H4 (cell line): ENCODE results near the gene CCDC12. TPM values are rescaled to one million over a fixed set of nuclear protein-coding genes. Genes with fewer than 3 reads are reported as not detected.

Source experiments
- DNase-seq: peaks from one replicate; pipeline ENCODE4 v3.0.0-alpha.2; 2015; ENCODE audit warnings: low spot score
- total RNA-seq: library from RNA; depleted of rRNA; stranded (reverse); fragments of >200 nt; shearing (Covaris generic); gene quantifications from 2 replicates; pipeline ENCODE4 v1.2.3, GENCODE V29; 2014

CCDC12 gene
- total RNA-seq, 1 experiment from 2014 or later: 15.1 TPM

DNA sequence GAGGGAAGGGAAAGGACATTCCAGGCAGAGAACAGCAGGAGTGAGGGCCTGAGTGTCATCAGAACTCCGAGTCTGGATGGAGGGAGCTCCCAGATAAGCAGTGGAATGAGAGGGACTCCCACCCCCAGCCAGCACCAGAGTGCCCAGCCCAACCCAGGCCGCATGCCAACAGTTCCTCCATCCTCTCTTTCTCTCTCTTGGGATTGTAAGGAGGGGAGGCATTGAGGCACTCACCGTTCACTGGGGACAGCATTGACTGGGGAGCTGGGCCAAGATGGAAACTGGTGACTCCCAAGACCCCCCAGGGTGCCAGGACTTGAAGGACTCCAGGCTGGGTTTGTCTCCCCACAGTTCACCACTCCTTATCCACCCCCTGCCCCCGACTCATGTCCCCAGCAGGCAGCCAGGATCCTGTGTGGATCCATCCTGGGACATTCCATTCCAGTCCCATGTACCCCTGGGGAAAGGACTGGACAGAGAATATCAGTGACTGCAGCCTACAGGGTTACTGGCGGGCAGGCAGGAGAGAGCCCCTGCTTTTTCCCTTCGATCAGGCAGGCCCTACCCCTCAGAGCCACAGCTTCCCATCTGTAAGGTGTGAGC is 83.3 kb downstream of the CCDC12 start:
- no peak for DNase-seq

DNA sequence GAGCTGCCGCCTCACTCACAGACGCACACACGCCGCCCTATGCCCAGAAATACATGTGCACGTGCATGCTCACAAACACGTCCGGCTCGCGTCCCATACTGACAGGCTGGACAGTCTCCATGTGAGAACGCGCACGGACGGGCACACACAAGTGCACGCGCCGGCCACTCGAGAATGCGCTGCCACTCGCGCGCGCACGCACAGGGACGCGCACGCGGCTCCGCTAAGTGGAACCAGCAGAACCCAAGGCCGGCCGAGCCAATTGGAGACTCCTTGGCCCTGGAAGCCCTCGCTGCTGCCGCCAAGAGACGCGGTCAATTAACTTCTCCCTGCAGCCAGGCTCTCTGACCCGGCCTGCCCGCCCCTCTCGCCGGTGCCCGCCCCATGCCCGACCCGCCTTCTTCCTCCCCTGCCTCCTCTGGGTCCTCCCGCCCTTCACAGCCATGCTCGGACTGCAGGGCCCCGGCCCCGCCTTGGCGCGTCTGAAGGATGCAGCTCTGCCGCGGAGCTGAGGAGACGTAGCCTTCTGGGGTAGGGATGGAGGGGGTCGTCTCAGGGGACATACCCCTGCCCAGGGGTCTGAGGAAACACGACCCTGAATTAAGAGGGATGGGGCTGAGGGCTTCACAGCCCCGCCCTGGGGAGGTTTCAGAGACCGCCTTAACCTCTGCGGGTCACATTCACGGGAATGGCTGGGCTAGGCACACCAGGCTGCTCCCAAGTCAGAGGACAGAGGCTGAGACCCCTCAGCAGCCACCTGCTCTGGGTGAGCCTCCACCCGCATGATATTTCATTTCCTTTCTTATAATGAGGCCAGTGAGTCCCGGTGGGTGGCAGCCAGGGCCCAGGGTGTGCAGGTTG is 84.0 kb downstream of the CCDC12 start:
- DNase-seq: no peak

DNA sequence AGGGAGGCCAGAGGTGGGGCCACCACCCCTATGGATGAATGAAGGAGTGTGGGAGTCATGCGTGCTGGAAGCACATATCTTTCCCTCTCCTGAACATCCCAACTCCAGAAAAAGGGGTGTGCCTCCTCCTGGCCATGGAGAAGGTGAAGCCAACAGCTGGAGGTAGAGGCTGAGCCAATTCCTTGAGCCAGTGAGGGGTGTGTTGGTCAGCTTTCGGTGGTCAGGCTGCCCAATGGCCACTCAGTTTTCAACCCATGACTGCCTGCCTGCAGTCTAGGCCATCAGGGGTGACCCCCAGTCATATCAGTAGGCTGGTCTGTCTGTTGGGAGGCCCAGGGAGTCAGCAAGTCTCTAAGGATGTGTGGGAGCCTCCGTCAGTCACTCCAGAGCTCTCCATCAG is 85.4 kb downstream of the CCDC12 start:
- DNase-seq: no peak

DNA sequence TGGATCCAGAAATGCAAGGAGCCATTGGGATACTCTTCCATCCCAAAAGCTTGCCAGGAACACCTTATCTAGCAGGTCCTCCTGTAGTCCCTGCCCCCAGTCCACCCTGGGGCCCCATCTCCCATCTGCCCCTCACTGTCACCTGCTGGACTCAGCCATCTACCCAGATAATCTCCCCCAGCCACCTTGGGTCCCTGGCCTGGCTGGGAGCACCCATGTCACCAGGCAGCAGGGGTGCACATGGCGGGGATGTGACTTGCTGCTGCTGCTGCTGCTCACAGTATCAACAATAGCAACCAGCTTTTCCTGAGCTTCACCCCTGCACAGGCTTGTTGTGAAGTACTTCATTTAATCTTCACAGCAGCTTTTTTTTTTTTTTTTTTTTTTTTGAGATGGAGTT is 86.4 kb downstream of the CCDC12 start:
- DNase-seq: no peak

DNA sequence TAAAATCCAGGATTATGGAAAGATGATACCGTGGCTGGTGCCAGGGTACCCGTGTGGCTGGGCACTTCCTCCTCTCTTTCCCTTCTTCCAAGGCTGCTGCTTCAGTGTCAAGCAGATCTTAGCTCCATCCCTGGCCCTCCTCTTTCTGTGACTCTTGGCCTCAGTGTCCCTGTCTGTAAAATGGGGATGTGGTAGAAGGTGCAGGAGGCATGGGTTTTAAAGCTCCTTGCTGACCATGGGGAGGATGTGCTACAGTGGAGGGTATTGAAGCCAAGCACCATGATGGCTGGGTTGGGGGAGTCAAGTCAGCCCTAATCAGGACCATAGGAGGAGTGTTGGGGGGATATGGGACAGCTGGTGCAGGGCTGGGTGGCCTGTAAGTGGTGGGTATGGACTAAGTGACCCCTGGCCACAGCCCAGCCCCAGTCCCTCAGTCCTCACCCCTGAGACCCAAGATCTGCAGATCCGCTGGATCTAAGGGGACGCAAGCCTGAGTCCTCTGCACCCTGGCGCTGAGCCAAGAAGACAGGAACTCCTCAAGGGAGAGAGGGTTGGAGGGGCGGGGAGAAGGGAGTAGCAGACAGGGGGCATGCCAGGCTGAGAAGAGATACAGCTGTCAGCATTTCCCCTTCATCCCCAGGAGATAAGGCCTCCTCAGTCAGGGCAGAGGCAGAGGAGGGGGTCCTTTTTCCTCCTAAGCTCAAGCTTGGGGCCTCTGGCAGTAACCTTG is 87.0 kb downstream of the CCDC12 start:
- no peak for DNase-seq

DNA sequence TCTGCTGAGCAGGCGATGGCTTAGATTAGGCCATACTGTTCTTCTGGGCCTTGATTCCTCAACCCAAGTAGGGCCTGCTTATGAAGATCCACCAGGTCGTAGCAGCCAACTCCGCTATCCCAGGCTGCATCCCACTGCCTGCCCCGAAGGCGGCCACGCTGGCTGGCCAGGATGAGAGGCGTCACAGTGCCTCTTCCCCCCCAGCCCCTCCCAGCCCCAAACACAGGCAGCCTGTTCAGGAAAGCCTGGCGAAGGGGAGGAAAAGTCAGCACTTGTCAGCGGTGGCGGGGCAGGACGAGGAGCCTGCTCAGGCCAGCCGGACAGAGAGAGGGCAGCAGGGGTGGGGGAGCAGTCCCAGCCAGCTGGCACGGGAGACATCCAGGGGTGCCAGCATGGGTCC is 87.8 kb downstream of the CCDC12 start:
- no peak for DNase-seq

DNA sequence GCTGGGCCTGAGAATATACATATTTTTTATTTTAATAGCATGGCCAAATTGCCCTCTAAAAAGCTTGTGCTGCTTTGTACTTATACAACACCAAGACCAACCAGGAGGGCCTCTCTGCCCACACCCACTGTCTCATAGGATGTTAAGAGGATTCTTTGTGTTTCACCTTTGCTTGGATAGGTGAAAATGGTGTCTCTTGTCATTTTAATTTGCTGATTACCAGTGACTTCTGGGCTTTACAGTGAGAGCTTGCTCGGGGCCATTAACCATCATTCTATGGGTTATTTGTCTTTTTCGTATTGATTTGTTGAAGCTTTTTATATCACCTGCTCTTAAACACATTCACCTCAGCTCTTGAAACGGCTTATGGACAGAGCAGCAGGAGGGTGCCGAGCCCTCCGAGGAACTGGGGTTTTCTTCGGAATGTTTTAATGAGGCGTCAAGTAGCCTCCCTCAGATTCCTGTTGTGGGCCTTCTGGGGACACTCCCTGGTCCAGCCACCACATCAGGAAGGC is 88.5 kb downstream of the CCDC12 start:
- DNase-seq: no peak

DNA sequence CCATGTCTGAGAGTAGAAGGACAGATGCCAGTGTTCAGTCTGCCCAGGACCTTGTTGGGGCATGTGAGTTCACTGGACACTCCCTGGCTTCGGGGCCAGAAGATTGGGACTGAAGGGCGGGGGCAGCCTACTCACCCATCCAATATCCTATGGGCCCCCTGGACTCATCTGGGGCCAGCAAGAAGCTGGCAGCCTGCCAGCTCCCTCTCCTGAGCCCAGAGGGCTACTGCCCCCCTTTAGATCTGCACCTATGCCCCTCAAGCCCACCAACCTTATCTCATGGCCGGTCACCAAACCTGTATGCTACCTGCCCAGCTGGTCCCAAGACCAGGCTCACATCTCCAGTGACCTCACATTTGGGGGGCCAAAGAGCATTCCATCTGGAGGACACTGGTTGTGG is 90.9 kb downstream of the CCDC12 start:
- DNase-seq: no peak

DNA sequence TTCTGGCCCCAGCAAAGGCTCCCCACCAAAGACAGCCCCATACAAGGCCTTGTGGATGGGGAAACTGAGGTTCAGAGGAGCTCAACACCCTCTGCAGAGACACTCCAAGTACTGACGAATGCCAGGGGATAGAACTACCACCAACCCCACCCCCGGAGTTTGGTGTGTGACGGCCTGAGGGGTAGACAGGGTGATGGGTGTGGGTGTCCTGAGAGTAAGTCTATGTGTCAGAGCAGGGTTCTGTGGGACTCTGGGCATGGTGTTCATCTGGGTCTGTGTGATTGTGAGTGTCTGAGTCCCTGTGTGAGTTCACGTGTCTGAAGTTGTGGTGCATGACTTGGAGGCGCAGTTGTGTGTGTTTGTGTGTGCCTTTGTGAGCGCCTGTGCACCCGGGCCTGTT is 91.6 kb downstream of the CCDC12 start:
- DNase-seq: no peak

DNA sequence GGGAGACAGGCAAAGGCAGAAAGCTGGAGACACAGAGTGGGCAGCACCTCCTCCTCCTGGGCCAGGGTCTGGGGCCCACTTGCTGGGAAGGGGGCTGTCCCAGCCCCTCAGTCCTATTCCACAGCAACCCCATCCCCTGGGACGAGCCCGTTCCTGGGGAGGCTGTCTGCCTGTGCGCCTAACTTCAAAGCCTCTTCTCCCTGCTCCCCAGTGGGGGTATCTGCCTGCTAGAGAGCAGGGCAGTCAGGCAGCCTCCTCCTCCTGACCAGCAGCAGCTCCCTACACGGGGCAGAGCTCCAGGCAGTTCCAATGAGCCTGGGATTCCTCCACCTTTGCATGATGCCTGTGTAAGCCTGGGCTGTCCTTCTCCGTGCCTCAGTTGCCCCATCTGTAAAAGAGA is 92.1 kb downstream of the CCDC12 start:
- DNase-seq: no peak

DNA sequence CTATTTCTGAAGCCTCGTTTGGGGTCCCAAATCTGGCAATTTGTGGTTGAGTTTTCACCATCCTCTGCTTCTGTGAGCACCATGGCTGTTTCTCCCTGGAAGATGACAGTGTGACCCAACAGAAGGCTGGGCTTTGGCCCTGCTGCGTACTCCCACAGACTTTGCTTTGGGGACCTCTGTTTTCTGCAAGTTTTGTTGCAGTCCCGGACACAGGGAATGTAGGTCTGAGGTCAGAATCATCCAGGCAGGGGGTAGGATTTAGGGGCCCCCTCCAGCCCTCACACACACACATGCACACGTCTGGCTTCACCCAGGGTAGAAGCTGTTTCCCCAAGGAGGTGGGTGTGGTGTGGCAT is 92.7 kb downstream of the CCDC12 start:
- DNase-seq: no peak

DNA sequence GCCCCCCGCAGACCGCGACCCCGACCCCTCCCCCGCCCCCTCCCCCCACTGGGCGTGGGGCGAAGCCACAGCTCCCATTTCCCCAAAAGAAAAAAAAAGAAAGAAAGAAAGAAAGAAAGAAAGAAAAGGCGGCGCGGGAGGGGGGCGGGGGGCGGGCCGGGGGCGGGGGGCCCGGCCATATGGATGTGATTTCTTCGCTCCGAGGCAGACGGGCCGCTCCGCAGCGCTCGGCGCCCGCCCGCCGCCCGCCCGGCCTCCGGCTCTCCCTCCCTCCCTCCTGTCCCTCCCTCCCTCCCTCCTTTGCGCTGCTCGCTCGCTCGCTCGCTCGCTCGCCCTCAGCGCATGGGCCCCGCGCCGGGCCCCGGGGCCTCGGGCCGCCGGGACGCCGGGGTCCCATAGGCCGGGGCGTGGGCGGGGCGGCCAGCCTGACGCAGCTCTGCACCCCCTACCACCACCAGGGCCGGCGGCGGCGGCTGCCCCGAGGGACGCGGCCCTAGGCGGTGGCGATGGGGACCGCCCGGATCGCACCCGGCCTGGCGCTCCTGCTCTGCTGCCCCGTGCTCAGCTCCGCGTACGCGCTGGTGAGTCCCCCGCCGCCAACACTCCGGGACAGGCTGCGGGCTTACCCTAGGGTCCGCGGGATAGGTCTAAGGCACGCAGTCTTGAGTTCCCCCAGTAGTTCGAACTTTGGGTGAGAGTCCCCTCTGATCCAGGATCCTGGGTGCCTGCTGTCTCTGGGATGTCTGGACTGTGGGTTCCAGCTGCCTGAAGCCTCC is 93.3 kb downstream of the CCDC12 start:
- DNase-seq: no peak

DNA sequence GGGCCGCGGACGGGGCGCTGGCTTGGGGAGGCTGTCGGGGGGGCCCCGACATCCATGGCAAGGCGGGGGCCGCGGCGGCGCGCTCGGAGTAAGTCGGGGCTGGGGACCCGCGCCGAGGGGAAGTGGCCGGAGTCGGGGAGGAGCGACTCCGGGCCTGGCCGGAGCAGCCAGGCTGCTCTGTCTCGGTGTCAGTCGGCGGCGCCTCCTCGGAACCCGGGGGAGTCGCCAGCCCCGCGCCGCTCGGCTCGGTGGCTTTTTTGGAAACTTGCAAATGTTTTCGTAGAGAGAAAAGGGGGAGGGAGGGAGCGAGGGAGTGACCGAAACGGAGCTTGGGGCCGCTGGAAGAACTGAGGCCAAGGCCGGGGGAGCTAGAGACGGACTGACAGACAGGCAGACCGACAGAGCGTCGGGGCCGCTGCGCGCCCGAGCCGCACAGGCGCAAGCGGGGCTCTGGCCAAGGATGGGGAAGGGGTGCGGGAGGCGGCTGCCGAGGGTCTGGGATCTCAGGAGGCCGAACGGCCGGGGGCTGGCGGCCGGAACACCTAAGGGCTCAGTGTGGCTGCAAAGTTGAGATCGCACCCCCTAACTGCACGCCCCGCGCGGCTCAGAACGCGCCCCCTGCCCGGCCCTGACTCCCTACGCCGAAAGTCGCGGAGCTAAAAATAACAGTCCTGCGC is 94.0 kb downstream of the CCDC12 start:
- DNase-seq: no peak

DNA sequence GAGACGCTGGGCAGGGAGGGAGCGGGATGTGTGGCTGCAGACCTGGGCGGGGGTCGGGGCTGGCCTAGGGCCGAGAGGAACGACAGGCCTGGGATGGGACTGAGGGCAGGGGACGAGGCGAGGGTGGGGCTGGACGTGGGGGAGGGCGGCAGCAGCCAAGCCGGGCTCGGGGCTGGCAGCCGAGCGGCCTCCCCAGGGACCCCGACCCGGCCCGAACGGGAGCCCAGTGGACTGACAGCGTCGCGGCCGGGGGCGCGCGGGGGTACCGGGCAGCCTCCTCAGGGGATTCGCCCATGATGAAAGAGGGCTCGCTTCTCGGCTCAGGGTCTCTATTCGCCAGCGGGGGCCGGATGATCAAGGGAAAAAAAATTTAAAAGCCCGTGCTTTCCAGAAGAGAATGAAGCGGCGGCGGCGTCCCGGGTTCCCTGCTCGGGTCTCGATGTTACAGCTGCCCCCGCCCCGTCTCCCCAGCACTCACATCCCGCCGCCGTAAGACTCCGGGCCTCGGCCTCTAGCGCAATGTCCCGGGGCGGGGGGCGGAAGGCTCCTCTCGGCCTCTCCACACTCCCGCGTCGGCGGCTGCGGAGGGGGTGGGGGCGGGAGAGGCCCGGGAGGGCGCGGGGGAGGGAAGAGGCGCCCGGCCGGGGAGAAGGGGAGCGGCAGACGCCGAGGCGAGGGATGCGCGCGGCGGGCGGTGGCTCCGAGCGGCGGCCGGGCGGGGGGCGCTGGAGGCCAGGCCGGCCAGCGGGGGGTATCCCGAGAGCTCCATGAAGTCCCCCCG is 94.8 kb downstream of the CCDC12 start:
- DNase-seq: no peak

DNA sequence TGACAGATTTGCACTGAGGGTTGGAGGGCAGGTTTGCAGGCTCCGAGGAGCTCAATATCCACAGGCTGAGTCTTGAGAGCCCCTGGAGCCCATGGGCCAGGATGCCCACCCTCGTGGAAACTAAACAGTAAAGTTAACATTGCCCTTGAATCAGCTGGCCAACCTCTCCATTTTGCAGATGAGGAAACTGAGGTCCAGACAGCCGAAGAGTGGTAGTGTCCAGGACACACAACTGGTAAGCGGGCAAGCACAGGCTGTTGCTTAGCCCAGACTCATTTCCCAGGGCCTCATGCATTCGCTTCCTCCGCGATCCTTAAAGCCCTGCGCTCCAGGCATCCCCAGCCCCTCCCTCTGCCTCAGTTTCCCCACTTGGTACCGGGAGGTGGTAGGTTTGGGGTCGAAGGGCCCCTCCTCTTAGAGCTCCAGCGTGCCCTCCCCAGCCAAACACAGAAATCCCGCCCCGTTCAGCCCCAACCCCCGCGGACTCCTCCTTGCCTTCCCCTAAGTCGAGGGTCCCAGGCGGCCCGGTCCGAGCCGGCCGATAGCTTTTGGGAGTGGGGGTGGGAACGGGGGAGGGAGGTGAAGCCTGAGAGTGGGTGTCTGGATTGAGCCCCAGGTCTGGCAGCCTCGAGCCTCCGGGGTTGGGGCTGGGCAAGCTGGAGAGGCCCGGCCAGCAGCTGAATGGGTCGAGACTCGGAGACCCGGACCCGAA is 95.5 kb downstream of the CCDC12 start:
- no peak for DNase-seq

DNA sequence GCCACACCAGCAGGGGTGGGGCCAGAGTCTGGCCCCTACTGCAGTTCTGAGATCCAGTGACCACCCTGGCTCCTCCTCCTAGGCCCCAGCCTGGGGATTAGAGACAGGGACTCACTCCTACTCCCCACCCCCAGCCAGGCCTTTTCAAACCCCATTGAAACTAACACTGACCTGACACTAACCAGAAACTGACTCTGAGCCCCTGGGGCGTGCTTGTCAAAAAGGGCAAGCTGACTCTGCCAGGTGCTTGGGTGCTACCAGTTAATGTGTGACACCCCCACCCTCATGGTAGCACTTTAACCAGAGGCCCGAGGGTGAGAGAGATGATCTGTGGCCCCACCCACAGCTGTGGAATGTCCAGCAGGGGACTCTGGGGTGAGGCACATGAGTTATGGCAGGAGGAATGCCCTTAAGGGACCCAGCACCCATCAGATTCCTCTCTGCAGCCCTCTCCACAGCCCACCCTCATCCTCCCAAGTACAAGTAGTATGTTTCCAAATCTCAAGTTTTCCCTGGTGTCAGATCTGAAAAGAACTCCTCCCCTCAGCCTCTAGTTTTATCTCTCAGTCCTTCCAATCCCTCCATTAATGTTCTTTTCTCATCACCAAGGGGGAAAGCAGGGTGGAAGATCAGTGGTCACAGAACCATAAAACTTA is 97.6 kb downstream of the CCDC12 start:
- DNase-seq: no peak

DNA sequence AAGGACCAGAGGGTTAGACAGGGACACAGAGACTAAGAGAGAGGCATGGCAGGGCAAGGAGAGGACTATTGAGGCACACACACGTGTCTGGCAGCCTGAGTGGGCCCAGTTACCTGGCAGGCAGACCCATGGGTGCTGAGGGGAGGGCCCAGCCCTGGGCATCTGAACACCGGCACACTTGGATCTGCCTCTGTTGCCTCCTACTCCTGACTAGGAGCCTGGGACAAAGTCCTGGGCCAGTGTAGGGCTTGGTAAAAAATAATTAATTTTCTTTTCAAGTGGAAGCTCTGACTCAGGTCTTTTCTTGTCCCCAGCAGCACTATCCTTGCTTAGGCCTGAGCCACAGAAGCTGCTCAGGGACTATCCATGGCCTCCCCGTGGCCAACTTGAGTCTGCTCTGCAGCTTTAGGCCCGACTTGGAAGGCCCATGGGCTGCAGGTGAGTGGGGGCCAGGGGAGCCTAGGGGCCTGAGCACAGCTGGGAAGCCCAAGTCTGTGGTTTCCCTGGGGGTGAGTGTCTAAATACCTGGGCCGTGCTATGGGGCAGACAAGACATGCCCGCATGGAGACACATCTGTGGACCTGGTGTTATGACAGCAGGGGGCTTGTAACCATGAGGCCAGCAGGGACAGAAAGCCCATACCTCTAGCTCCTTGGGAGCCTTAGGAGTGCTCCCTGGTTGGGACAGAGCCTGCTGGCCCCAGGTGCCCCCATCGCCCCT is 99.0 kb downstream of the CCDC12 start, which contains the start of gene PTH1R:
Gene PTH1R, plus strand, starts transcription at position 316 of the 720 bp plus-strand sequence. CDS start 5,839 bp downstream, outside the sequence.
- no peak for DNase-seq
